SJCRH30 (cell line): ENCODE data around the gene JAZF1. TPM values are rescaled to one million over a fixed set of nuclear protein-coding genes. Genes with fewer than 3 reads are reported as not detected.

Experiments
- DNase-seq, 2 experiments: peaks; one replicate each; pipeline ENCODE4 v3.0.0-alpha.2; 2015 to 2020
- H3K27ac ChIP-seq: fragments of 250-450 bp; sonication (Bioruptor Pico); 2 replicates; pipeline ENCODE4 v1.5.1; 2020; ENCODE audit warnings: mild to moderate bottlenecking, moderate library complexity
- H3K27me3 ChIP-seq: fragments of 250-450 bp; sonication (Bioruptor Pico); 2 replicates; pipeline ENCODE4 v1.5.1; 2020; ENCODE audit warnings: mild to moderate bottlenecking, moderate library complexity
- H3K36me3 ChIP-seq: fragments of 250-450 bp; sonication (Bioruptor Pico); 2 replicates; pipeline ENCODE4 v1.5.1; 2020; ENCODE audit warnings: mild to moderate bottlenecking, moderate library complexity
- H3K4me1 ChIP-seq: fragments of 250-450 bp; sonication (Bioruptor Pico); 2 replicates; pipeline ENCODE4 v1.5.1; 2020; ENCODE audit warnings: mild to moderate bottlenecking, moderate library complexity
- H3K4me3 ChIP-seq: fragments of 250-450 bp; sonication (Bioruptor Pico); 2 replicates; pipeline ENCODE4 v1.5.1; 2020; ENCODE audit warnings: mild to moderate bottlenecking, moderate library complexity
- H3K9me3 ChIP-seq: fragments of 250-450 bp; sonication (Bioruptor Pico); replicated peaks from 2 replicates; pipeline ENCODE4 v1.5.1; 2020; ENCODE audit warnings: mild to moderate bottlenecking, moderate library complexity
- total RNA-seq: library from RNA; depleted of rRNA; stranded (reverse); fragments of >200 nt; shearing (Covaris generic); gene quantifications from 2 replicates; pipeline ENCODE4 v1.2.3, GENCODE V29; 2014

The JAZF1 gene
- total RNA-seq, 1 experiment from 2014 or later: 10.5 TPM

DNA sequence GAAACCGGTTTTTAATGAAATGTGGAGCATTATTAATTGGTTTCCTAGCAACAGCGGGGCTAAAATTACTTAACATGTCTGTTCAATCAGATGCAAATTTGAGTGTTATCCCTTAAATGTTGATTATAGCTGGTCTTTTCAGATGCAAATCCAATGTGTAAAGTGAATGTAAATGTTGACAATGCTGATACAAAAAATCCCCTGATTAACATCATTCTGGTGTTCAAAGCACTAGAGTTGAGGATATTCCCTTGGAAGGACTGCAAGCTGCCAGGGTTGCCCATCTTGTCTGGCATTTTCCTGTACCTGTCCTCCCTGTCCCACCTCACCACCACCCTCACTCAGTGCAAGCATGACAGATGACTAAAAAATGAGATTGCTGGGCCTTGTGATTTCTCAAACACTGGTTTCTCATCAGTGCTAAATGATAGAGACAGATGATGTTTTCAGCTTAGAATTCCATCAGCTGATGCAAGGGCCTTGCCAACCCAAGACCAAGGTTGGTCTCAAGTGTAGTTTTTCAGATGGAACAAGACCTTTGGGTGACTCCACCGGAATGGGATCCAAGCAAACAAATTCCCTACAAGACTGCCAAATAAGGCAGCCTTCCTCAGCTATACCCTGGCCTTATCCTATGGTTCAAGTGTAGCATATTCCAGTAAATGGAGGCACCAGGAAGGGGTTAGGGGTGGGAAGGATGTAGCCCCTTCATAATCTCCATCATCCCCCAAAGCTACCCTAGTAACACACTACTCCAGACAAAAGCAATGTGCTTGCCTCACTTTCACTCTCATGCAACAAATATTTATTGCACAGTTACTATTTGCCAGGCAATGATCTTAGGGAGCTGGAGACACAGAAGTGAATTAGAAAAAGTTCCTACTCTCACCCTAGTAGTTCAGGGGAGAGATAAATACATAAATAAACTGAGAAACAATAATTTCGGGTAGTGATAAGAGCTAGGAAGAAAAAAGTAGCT lies 54.9 kb downstream of the JAZF1 start:
- no peak for DNase-seq
- Histone ChIP-seq H3K36me3 (no peaks in the 10 kb centered on the region), H3K27me3 (no peaks in the 10 kb centered on the region), H3K9me3 (no peaks in the 10 kb centered on the region), H3K4me1 (no peaks in the 10 kb centered on the region), H3K4me3 (no peak overlapping the region), H3K27ac (no peak overlapping the region)

DNA sequence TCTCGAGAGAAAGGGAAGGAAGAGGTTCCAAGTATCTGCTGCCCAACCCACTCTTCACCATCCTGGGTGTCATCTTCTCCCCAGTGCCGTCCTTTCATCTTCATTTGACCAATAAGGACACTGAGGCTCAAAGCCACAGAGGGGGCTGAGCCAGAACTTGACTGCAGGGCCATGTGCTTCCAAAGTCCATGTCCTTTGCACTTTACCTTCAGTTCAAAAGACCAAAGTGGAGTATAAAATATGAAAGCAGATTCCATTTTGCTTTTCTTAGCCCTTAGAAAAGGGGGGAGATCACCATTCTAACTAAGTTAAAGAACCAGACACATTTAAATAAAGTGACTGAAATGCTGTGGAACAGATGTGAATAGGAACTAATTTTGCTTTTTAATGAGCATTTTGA lies 56.2 kb downstream of the JAZF1 start:
- DNase-seq: no peak
- H3K27ac ChIP-seq: no peak overlapping the region
- no peaks in the 10 kb centered on the region for H3K9me3 ChIP-seq
- H3K36me3 ChIP-seq: no peaks in the 10 kb centered on the region
- H3K27me3 ChIP-seq: no peaks in the 10 kb centered on the region
- H3K4me1 ChIP-seq: no peaks in the 10 kb centered on the region
- no peak overlapping the region for H3K4me3 ChIP-seq

DNA sequence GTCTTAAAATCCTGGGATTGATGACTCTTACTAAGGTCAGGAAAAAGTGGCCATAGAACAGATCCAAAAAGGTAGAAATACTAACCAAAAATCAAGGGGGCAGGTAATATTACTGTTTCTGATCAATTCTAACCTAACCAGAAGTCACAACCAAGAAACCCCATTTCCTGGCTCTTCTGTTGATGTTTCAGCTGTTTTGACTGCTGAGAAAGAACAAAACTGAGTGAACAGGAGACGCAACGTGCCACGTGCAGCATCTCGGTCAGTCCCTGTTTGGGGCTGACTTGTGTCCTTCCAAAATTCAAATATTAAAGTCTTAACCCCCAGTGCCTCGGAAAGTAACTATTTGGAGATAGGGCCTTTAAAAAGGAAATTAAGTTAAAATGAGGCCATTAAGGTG lies 56.8 kb downstream of the JAZF1 start:
- no peak overlapping the region for H3K4me3 ChIP-seq
- no peak for DNase-seq
- H3K36me3 ChIP-seq: no peaks in the 10 kb centered on the region
- no peaks in the 10 kb centered on the region for H3K9me3 ChIP-seq
- H3K4me1 ChIP-seq: no peaks in the 10 kb centered on the region
- no peaks in the 10 kb centered on the region for H3K27me3 ChIP-seq
- H3K27ac ChIP-seq: no peak overlapping the region

DNA sequence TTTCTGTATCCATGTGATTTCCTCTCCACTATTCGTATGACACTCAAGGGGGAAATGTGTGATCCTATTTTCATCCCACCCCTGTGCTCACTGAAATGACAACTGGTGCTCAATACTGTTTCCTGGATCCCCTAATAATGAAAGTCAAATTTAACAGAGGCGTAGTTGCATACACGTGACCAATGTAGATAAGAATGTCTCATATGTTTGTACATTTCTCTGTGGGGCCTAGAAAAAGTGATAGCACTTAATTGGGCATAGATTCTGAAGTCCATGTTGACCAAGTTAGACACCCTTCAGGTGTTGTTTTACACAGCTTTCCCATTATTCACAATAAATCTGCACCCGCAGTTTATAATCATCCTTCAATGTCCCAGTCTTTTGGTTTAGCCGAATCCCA lies 59.1 kb downstream of the JAZF1 start:
- Histone ChIP-seq H3K27ac (no peak overlapping the region), H3K4me3 (no peak overlapping the region), H3K36me3 (no peaks in the 10 kb centered on the region), H3K9me3 (no peaks in the 10 kb centered on the region), H3K4me1 (no peaks in the 10 kb centered on the region), H3K27me3 (no peaks in the 10 kb centered on the region)
- no peak for DNase-seq

DNA sequence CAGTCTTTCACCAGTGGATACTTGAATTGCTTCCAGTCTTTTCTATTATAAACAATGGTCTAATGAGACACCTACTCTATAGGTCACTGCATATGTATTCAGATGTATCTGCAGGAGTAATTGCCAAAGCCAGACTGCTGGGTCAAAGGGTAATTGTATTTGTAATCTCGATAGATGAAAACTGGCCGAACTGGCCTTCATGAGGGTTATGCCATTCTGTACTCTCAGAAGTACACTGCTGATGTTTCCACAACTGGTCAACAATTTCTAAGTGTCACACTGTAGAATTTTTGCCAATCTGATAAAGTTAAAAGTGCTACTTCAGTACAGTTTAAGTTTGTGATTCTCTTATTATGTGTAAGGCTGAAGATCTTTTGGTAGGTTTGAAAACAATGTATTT lies 64.6 kb downstream of the JAZF1 start:
- H3K4me3 ChIP-seq: no peak overlapping the region
- H3K9me3 ChIP-seq: no peaks in the 10 kb centered on the region
- no peak for DNase-seq
- no peaks in the 10 kb centered on the region for H3K36me3 ChIP-seq
- H3K27ac ChIP-seq: no peak overlapping the region
- H3K27me3 ChIP-seq: no peaks in the 10 kb centered on the region
- H3K4me1 ChIP-seq: no peaks in the 10 kb centered on the region

DNA sequence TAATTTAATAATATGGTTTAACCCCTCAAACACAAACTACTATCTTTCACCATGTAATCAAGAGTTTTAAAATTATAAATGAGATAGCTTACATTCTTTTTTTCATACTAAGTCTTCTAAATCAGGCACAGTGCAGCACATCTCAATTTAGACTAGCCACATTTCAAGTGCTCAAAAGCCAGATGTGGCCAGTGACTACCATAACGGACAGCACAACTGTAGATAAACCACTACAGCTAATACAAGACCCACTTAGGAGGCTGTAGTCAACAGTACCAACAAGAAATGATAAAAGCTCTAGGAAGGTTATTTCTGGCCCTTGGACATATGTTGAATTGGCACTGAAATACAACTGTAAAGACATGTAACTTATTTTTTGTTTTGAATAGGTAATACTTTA lies 65.3 kb downstream of the JAZF1 start:
- H3K27me3 ChIP-seq: no peaks in the 10 kb centered on the region
- no peaks in the 10 kb centered on the region for H3K9me3 ChIP-seq
- DNase-seq: no peak
- H3K4me1 ChIP-seq: no peaks in the 10 kb centered on the region
- no peak overlapping the region for H3K4me3 ChIP-seq
- H3K27ac ChIP-seq: no peak overlapping the region
- H3K36me3 ChIP-seq: no peaks in the 10 kb centered on the region

DNA sequence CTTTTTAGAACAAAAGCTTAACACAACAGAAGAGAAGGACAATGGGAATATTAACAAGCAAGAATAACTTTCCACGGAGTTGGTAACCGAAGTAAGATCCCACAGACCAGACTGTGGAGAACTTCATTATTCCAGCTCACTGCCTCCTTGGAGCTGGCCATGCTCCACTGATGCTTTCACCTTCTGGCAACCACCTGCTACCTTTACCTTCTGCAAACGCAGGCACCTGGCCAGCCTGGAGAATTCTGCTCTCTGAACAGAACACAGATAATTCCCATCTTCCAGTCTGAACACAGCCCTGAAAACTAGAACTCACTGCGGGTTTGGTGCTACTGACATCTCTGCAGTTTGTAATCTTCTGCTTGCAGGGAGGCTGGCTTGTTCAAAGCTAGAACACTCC lies 66.5 kb downstream of the JAZF1 start:
- H3K9me3 ChIP-seq: no peaks in the 10 kb centered on the region
- H3K4me3 ChIP-seq: no peak overlapping the region
- H3K27ac ChIP-seq: no peak overlapping the region
- H3K36me3 ChIP-seq: no peaks in the 10 kb centered on the region
- DNase-seq: no peak
- H3K27me3 ChIP-seq: no peaks in the 10 kb centered on the region
- no peaks in the 10 kb centered on the region for H3K4me1 ChIP-seq

DNA sequence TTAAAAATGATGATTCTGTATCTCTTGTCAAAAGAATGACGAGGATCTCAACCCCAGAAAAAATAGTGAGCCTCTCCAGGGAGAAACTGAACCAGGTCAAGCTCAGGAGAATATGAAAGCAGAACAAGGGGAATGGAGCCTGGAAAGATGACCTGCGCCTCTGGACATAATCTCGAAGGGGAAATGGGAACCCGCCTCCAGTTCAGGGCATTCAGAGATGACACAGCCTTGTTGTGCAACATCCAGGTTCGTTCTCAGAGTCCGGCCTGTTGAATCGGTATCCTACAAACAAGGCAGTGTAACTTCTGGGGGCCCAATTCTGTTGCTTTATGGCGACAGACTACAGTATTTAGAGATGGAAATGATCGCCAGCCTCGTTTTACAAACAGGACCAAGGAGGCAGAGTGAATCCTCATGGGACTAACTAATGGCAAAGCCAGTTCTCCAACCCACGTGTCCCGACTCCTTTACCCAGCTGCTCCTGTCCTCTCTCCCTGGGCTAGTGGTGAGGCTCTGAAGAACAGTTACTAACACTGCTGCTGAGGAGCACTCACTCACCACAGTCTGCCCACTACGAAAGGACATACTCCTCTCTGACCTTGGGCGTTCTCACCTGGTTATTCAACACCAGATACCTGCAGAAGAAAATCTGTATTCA lies 67.6 kb downstream of the JAZF1 start:
- no peaks in the 10 kb centered on the region for H3K36me3 ChIP-seq
- no peak overlapping the region for H3K27ac ChIP-seq
- H3K4me3 ChIP-seq: no peak overlapping the region
- no peak for DNase-seq
- H3K9me3 ChIP-seq: no peaks in the 10 kb centered on the region
- no peaks in the 10 kb centered on the region for H3K27me3 ChIP-seq
- no peaks in the 10 kb centered on the region for H3K4me1 ChIP-seq

DNA sequence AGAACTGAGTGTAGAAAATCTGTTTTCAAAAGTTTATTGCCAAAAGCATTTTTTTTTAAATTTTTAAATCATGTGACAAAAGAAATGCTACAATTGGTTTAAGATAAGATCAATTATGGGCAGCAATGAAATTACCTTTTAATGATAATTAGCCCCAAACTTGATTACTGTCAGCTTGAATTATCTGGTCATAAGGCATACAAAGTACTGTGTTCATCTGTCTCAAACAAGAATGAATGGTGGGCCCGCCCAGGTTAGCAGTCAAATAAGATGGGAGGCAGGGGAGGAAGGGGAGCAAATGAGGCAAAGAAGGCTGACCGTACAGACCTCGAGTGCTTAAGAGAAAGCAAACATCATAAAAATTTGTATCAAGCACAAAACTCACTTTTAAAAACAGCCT lies 68.1 kb downstream of the JAZF1 start:
- Histone ChIP-seq H3K27me3 (no peaks in the 10 kb centered on the region), H3K4me1 (no peaks in the 10 kb centered on the region; the same call in 1 of the 2 replicates), H3K4me3 (no peak overlapping the region), H3K9me3 (no peaks in the 10 kb centered on the region), H3K27ac (no peak overlapping the region), H3K36me3 (no peaks in the 10 kb centered on the region)
- DNase-seq: no peak

DNA sequence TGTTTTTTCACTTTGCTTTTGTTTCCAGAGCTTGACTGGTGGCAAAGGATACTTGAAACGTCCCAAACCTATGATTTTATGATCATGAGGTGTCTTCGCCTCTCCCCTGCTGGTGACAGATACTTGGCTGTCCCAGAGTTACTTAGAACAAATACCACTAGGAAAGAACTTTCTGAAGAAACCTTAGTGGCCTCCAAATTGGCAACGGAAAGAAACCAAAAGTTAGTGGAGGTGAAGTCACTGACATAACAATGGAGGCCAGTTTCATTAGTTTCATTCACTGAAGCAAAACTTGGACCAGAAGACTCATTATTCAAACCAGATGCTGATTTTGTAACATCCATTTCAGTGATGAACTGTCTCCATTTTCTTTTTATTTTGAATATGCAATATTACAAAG lies 68.6 kb downstream of the JAZF1 start:
- Histone ChIP-seq H3K4me3 (no peak overlapping the region), H3K27me3 (no peaks in the 10 kb centered on the region), H3K36me3 (no peaks in the 10 kb centered on the region), H3K4me1 (no peaks in the 10 kb centered on the region; the same call in 1 of the 2 replicates), H3K27ac (no peak overlapping the region), H3K9me3 (no peaks in the 10 kb centered on the region)
- no peak for DNase-seq

DNA sequence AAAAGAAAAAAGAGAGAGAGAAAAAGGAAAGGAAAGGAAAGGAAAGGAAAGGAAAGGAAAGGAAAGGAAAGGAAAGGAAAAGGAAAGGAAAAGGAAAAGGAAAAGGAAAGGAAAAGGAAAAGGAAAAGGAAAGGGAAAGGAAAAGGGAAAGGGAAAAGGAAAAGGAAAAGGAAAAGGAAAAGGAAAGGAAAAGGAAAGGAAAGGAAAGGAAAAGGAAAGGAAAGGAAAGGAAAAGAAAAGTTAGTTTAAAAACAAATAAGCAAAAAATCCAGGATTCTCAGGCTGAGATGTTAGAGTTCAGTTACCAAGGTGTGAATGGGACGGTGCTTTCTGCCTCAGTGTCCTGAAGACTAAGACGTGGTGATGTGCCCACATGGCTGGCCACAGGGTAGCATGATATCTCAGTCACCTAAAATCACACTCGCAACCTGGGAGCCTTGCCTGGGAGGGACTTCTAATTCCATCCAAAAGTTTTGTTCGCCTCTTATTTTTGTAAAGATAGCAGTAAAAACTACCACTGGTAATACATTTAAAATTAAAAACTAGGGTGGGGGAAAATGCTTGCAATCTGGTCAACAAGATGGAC lies 70.1 kb downstream of the JAZF1 start:
- no peaks in the 10 kb centered on the region; the same call in 1 of the 2 replicates for H3K4me1 ChIP-seq
- no peak overlapping the region for H3K4me3 ChIP-seq
- no peak overlapping the region for H3K27ac ChIP-seq
- H3K9me3 ChIP-seq: no peaks in the 10 kb centered on the region
- H3K27me3 ChIP-seq: no peaks in the 10 kb centered on the region
- no peak for DNase-seq
- H3K36me3 ChIP-seq: no peaks in the 10 kb centered on the region

DNA sequence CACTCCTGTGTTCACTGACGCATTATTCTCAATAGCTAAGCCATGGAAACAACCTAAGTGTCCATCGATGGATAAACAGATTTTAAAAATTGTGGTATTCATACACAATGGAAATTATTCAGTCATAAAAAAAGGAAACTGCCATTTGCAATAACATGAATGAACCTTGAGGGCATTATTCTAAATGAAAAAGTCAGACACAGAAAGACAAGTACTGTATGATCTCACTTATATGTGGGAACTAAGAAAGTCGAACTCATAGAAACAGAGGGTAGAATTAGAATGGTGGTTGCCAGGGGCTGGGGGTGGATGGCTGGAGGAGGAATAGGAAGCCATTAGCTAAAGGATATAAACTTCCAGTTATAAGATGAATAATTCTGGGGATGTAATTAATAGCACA lies 71.8 kb downstream of the JAZF1 start:
- Histone ChIP-seq H3K4me3 (no peak overlapping the region), H3K4me1 (no peaks in the 10 kb centered on the region; the same call in 1 of the 2 replicates), H3K27me3 (no peaks in the 10 kb centered on the region), H3K27ac (no peak overlapping the region), H3K9me3 (no peaks in the 10 kb centered on the region), H3K36me3 (no peaks in the 10 kb centered on the region)
- DNase-seq: no peak

DNA sequence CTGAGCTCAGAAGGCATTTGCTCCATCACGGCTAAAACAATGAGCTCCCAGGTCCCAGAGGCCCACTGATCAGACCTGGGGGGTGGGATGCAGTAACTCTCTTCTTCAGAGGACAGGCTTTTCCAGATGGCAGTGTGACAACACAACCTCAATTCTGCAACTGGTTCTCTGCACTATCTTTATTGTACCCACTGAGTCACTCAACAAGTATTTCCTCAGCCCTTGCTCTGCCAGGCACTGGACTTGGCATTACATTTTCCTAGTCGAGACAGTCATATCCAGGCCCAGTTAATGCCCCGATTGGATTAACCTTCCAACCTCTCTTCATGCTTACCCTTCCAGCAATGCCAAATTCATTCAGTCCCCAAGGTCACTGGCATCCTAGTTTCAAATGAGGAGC lies 72.6 kb downstream of the JAZF1 start:
- Histone ChIP-seq H3K36me3 (no peaks in the 10 kb centered on the region), H3K27me3 (no peaks in the 10 kb centered on the region), H3K4me3 (no peak overlapping the region), H3K4me1 (no peaks in the 10 kb centered on the region; the same call in 1 of the 2 replicates), H3K9me3 (no peaks in the 10 kb centered on the region), H3K27ac (no peak overlapping the region)
- DNase-seq: no peak

DNA sequence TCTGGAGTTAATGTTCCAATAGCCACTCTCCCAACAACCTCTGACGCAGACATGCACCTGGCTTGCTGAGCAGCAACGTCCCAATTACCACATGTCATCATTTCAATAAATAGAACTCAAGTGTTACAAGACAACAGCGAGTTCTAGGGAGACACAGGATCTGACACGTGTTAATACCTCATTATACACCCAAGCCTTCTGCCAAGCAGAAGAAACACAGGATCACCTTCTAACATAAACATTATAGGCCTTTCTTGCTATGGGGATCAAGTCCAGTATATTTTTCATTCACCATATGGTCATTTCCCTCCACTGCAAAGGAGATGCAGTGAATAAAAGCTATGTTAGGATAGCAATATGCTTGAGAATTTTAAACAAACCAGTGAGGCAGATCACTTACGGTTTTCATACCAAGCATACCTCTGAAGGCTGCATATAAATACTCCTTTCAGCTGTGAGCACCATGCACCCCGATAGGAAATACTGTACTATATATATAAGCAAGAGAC lies 74.2 kb downstream of the JAZF1 start:
- H3K36me3 ChIP-seq: no peaks in the 10 kb centered on the region
- H3K27ac ChIP-seq: no peak overlapping the region
- no peaks in the 10 kb centered on the region; the same call in 1 of the 2 replicates for H3K4me1 ChIP-seq
- no peaks in the 10 kb centered on the region for H3K27me3 ChIP-seq
- peak in 1 of 2 experiments; percentile 44 for DNase-seq
- H3K4me3 ChIP-seq: no peak overlapping the region
- H3K9me3 ChIP-seq: no peaks in the 10 kb centered on the region

DNA sequence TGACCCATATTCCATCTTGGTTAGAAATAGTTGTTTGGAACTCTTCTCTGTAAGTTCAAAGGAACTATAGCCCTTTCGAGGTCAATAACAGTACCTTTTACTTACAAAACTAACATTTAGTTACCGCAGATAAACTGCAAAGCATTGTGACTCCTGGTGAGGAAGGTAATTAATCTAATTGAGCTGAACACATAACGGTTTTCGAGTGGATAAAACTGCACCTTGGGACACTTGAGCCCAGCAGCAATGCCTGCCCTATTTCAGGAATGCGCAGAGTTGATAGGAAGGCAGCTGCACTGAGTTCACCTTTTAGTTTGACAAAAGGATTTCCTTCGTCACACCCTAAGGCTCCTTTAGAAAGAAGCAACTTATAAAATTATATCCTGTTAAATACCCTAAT lies 75.4 kb downstream of the JAZF1 start:
- DNase-seq: no peak
- Histone ChIP-seq H3K27ac (no peak overlapping the region), H3K4me3 (no peak overlapping the region), H3K27me3 (no peaks in the 10 kb centered on the region), H3K4me1 (no peaks in the 10 kb centered on the region; the same call in 1 of the 2 replicates), H3K36me3 (no peaks in the 10 kb centered on the region), H3K9me3 (no peaks in the 10 kb centered on the region)
